DND-41 (cell line): ENCODE measurements around the gene OR4K1.

ENCODE experiments used
- EZH2 ChIP-seq: IDR thresholded peaks from 3 replicates; pipeline ENCODE4 v1.6.1; 2012; ENCODE audit warnings: borderline replicate concordance, low read depth, mild to moderate bottlenecking, moderate library complexity, low read length, inconsistent platforms; ENCODE audit not compliant: severe bottlenecking
- TF ChIP-seq, protein P1 (sequence below): IDR thresholded peaks from 2 replicates; pipeline ENCODE4 v1.5.1; 2012; ENCODE audit warnings: borderline replicate concordance, low read length, moderate library complexity, mild to moderate bottlenecking; ENCODE audit not compliant: poor library complexity, severe bottlenecking; ENCODE audit errors: extremely low read depth

DNA sequence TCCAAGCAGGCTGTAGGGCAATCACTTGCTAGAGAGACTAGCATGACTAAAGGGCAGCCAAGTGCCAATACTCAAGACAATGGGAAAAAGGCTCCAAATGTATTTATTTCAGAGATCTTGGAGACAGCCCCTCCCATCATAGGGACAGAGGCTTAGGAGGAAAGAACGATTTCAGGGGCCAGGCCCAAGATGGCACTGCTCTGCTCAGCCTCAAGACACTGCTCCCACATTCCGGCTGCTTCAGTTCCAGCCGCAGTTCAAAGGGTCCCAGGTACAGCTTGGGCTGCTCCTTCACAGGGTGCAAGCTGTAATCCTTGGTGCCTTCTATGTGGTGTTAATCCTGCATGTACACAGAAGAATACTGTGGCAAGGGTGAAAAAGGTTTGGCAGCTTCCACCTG is 29.7 kb upstream of the OR4K1 start:
- TF ChIP-seq, protein P1, sequence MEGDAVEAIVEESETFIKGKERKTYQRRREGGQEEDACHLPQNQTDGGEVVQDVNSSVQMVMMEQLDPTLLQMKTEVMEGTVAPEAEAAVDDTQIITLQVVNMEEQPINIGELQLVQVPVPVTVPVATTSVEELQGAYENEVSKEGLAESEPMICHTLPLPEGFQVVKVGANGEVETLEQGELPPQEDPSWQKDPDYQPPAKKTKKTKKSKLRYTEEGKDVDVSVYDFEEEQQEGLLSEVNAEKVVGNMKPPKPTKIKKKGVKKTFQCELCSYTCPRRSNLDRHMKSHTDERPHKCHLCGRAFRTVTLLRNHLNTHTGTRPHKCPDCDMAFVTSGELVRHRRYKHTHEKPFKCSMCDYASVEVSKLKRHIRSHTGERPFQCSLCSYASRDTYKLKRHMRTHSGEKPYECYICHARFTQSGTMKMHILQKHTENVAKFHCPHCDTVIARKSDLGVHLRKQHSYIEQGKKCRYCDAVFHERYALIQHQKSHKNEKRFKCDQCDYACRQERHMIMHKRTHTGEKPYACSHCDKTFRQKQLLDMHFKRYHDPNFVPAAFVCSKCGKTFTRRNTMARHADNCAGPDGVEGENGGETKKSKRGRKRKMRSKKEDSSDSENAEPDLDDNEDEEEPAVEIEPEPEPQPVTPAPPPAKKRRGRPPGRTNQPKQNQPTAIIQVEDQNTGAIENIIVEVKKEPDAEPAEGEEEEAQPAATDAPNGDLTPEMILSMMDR = no peak
- TF ChIP-seq EZH2 = no peak
